ENCODE measurements around the gene FREM3. TPM values are rescaled to one million over a fixed set of nuclear protein-coding genes. Genes with fewer than 3 reads are reported as not detected.

FREM3 gene
- total and polyA plus RNA-seq, 2 of the 8 experiments (the other 6 are each of a cell fraction or from before 2014, with no cell fraction given) = 0.03 to 0.11 TPM

GRCh38 chr4:143726714-143727113 is 26.2 kb upstream of the FREM3 start (continued):
- TF ChIP-seq CHD7 (IDR thresholded peaks at IDR 0.05; ENCODE audit: insufficient replicate concordance, low read length) = no peak
- TF ChIP-seq RNF2 (IDR thresholded peaks at IDR 0.05; ENCODE audit: borderline replicate concordance, low read depth, low read length, missing control alignments, poor library complexity, severe bottlenecking) = no peak
- no peak for TF ChIP-seq RAD21 (IDR thresholded peaks at IDR 0.05 in 1 of 2, conservative IDR thresholded peaks at IDR 0.05 in 1 of 2; ENCODE audit: low read depth in 2 of 2, low read length in 2 of 2)
- TF ChIP-seq HDAC2 (IDR thresholded peaks at IDR 0.05; ENCODE audit: borderline replicate concordance in 1 of 2, low read depth in 2 of 2, low read length in 2 of 2) = no peak
- no peak for TF ChIP-seq KDM1A (IDR thresholded peaks at IDR 0.05; ENCODE audit: borderline replicate concordance, low read length)
- no peak for TF ChIP-seq NANOG (IDR thresholded peaks at IDR 0.05; ENCODE audit: insufficient read depth, low read depth, low read length, poor library complexity, severe bottlenecking)
- no peak for TF ChIP-seq USF2 (IDR thresholded peaks at IDR 0.05; ENCODE audit: low read length)
- TF ChIP-seq SAP30 (IDR thresholded peaks at IDR 0.05; ENCODE audit: insufficient read depth, insufficient replicate concordance, low read length) = no peak
